Lung microvascular endothelial cell (primary cell): ENCODE measurements around the gene ELMO1. TPM values are rescaled to one million over a fixed set of nuclear protein-coding genes. Genes with fewer than 3 reads are reported as not detected.
A peak's percentile ranks its signal among the peaks of the same experiment; 100 is the strongest.

Source experiments
- DNase-seq, 2 donors: peaks; one replicate each; pipeline versions ENCODE4 v3.0.0 to v3.0.0-alpha.2; 2010; ENCODE audit warnings: low read depth in 2 of 2
- total RNA-seq: library from RNA; depleted of rRNA; stranded (reverse); fragments of >200 nt; gene quantifications from 2 replicates; pipeline ENCODE4 v1.2.1, GENCODE V29; 2014

ELMO1 gene
- total RNA-seq, 1 donor from 2014 or later = 36.5 TPM

- no peak for DNase-seq
Observed at GRCh38 chr7:37409461-37409860, 39.2 kb downstream of the ELMO1 start.

GRCh38 chr7:37408291-37409228 lies 40.1 kb downstream of the ELMO1 start:
- peak; percentile 67 to 86 for DNase-seq

- peak in 1 of 2 donors; percentile 76 for DNase-seq
Observed at GRCh38 chr7:37405603-37406122, 43.0 kb downstream of the ELMO1 start.

- peak in 1 of 2 donors; percentile 17 for DNase-seq
Observed at GRCh38 chr7:37405128-37405527, 43.5 kb downstream of the ELMO1 start.

GRCh38 chr7:37399876-37400421 lies 48.7 kb downstream of the ELMO1 start:
- no peak for DNase-seq

GRCh38 chr7:37398403-37398802 lies 50.3 kb downstream of the ELMO1 start:
- DNase-seq = peak in 1 of 2 donors; percentile 29

GRCh38 chr7:37395618-37396259 lies 52.9 kb downstream of the ELMO1 start:
- DNase-seq = no peak

- no peak for DNase-seq
Observed at GRCh38 chr7:37394158-37394557, 54.5 kb downstream of the ELMO1 start.

- no peak for DNase-seq
Observed at GRCh38 chr7:37393476-37393875, 55.2 kb downstream of the ELMO1 start.

GRCh38 chr7:37392673-37393017 lies 56.0 kb downstream of the ELMO1 start:
- DNase-seq = no peak

GRCh38 chr7:37391791-37392672 lies 56.6 kb downstream of the ELMO1 start:
- no peak for DNase-seq

- no peak for DNase-seq
Observed at GRCh38 chr7:37390114-37390513, 58.5 kb downstream of the ELMO1 start.

GRCh38 chr7:37388811-37389210 lies 59.9 kb downstream of the ELMO1 start:
- no peak for DNase-seq

GRCh38 chr7:37385787-37386186 lies 62.9 kb downstream of the ELMO1 start:
- peak in 1 of 2 donors; percentile 21 for DNase-seq

GRCh38 chr7:37382546-37383088 lies 66.0 kb downstream of the ELMO1 start:
- DNase-seq = no peak

GRCh38 chr7:37380831-37381230 lies 67.8 kb downstream of the ELMO1 start:
- no peak for DNase-seq

GRCh38 chr7:37379546-37380277 lies 69.0 kb downstream of the ELMO1 start:
- no peak for DNase-seq

- no peak for DNase-seq
Observed at GRCh38 chr7:37377231-37377630, 71.4 kb downstream of the ELMO1 start.

GRCh38 chr7:37376386-37376785 lies 72.3 kb downstream of the ELMO1 start:
- peak in 1 of 2 donors; percentile 20 for DNase-seq

GRCh38 chr7:37372750-37373149 lies 75.9 kb downstream of the ELMO1 start:
- DNase-seq = no peak
